WI38 (cell line): ENCODE data around the gene ZNF23.
"Not testable (repeated sequence)": the region's sequence is repeated elsewhere in the genome, so short reads cannot be mapped to it uniquely, and the experiment has no call there.

Experiments
- H3K4me3 ChIP-seq: 2 replicates; pipeline ENCODE4 v1.5.1; 2011; ENCODE audit warnings: low read depth, mild to moderate bottlenecking, control low read depth, low read length
- CTCF ChIP-seq: IDR thresholded peaks from 2 replicates; pipeline ENCODE4 v1.5.1; 2012; ENCODE audit warnings: low read depth, mild to moderate bottlenecking, control low read depth, low read length

The ZNF23 gene

GRCh38 chr16:71461686-71462648 is at the start of gene ZNF23:
Gene ZNF23, minus strand, starts transcription at chr16:71462247. Its CDS starts 5,451 bp downstream, at chr16:71456796.
- H3K4me3 ChIP-seq: peak within 1 kb of the TSS; percentile 99
- TF ChIP-seq CTCF: no peak

GRCh38 chr16:71507061-71507460 is 45.0 kb upstream of the ZNF23 start:
- TF ChIP-seq CTCF: no peak
- no peak overlapping the region for H3K4me3 ChIP-seq

GRCh38 chr16:71504901-71505300 is 42.9 kb upstream of the ZNF23 start:
- TF ChIP-seq CTCF: no peak

GRCh38 chr16:71504051-71504450 is 42.0 kb upstream of the ZNF23 start:
- H3K4me3 ChIP-seq: not testable (repeated sequence)

More at GRCh38 chr16:71504901-71505300, 42.9 kb upstream of the ZNF23 start:
- H3K4me3 ChIP-seq: no peak overlapping the region

GRCh38 chr16:71501547-71501946 is 39.5 kb upstream of the ZNF23 start:
- no peak overlapping the region for H3K4me3 ChIP-seq
- no peak for TF ChIP-seq CTCF

GRCh38 chr16:71500964-71501363 is 38.9 kb upstream of the ZNF23 start:
- no peak overlapping the region for H3K4me3 ChIP-seq
- no peak for TF ChIP-seq CTCF

- no peak overlapping the region for H3K4me3 ChIP-seq
- TF ChIP-seq CTCF: peak; percentile 50
Observed at GRCh38 chr16:71499775-71500364, 37.8 kb upstream of the ZNF23 start.
